Tongue (tissue), 2 donors: Measurements from ENCODE around the gene PRRT4. TPM values are rescaled to one million over a fixed set of nuclear protein-coding genes. Genes with fewer than 3 reads are reported as not detected.

Experiments used
- DNase-seq: peaks from one replicate; pipeline ENCODE4 v3.0.0-alpha.2; 2015
- total RNA-seq: library from RNA; depleted of rRNA; stranded (reverse); fragments of >200 nt; gene quantifications from one replicate; pipeline ENCODE4 v1.2.3, GENCODE V29; 2014

The PRRT4 gene
- total RNA-seq, 1 donor from 2014 or later: 7.6 TPM

DNA sequence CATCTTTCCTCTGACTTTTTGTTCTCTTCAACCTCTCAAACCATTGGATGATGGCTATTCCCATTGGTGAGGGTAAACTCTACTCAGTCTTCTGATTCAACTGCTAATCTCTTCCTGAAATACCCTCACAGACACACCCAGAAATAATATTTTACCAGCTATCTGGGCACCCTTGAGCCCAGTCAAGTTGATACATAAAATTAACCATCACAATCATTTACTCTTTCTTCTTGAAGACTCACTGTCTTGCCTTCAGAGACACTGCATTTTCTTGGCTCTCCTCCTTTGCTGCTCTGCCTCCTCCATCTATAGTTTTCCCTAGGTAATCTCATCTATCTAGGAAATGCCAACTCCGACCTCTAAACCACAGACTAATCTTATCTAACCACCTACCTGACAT lies 12.6 kb upstream of the PRRT4 start:
- no peak for DNase-seq

DNA sequence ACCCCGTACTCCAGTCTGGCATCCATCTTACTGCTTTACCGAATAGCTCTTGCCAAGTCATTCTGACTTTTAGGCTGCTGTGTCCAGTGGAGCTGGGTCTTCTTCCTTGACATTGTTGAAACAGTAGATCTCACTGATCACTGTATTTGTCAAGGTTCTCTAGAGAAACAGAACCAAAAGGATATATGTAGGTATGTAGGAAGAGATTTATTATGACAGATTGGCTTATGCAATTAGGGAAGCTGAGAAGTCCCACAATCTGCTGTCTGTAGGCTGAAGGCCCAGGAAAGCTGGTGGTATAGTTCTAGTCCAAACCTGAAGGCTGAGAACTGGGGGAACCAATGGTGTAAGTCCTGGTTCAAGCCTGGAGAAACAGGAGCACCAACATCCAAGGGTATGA lies 12.1 kb upstream of the PRRT4 start:
- DNase-seq: no peak

GRCh38 chr7:128370491-128370890 lies 9.0 kb upstream of the PRRT4 start:
- DNase-seq: no peak

DNA sequence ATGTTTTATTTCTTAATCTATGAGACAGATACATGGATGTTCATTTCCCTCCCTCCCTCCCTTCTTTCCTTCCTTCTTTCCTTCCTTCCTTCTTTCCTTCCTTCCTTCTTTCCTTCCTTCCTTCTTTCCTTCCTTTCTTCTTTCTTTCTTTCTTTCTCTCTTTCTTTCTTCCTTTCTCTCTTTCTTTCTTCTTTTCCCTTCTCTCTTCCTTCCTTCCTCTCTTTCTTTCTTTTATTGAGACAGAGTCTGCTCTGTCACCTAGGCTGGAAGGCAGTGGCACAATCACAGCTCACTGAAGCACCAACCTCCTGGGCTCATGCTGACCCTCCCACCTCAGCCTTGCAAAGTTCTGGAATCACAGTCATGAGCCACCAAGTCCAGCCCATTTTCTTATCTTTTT lies 5.5 kb upstream of the PRRT4 start:
- no peak for DNase-seq

GRCh38 chr7:128366300-128366699 lies 4.8 kb upstream of the PRRT4 start:
- DNase-seq: peak; percentile 55

GRCh38 chr7:128365432-128365831 lies 3.9 kb upstream of the PRRT4 start:
- no peak for DNase-seq

- DNase-seq: no peak
Measured at GRCh38 chr7:128364166-128364870, 2.8 kb upstream of the PRRT4 start.

GRCh38 chr7:128363261-128363721 lies 1.8 kb upstream of the PRRT4 start:
- no peak for DNase-seq

DNA sequence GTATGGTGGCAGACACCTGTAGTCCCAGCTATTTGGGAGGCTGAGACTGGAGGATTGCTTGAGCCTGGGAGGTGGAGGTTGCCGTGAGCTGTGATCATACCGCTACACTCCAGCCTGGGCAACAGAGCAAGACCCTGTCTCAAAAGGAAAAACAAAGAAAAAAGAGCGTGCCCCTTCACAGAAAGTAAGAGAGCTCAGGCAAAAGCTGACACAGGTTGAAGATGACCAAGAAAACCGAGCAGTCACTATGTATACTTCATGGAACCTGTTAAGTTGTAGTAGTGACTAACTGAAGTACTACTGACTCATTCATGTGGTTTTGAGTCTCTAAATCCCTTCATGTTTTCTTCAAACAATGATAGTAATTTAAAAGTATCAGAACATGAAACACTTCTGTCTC lies 1.2 kb upstream of the PRRT4 start:
- no peak for DNase-seq

DNA sequence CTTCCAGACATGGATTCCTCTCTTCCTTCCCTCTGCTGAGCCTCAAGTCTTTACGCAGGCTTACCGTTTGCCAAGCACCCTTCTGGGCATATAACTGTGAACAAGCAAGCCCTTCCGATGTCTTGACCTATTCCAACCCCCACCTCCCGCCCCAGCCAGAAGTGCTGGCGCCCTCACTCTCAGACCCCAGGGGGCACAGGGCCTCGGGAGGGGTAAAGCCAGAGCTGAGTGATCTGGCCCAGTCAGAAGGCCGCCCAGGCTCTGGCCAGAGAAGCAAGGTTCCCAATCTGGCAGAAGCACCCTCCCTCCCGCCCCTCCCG lies 1.2 kb downstream of the PRRT4 start:
- no peak for DNase-seq

- no peak for DNase-seq
Measured at GRCh38 chr7:128359939-128360338, 1.6 kb downstream of the PRRT4 start.

- no peak for DNase-seq
Measured at GRCh38 chr7:128359336-128359735, 2.2 kb downstream of the PRRT4 start.

- DNase-seq: no peak
Measured at GRCh38 chr7:128358233-128358632, 3.3 kb downstream of the PRRT4 start.

DNA sequence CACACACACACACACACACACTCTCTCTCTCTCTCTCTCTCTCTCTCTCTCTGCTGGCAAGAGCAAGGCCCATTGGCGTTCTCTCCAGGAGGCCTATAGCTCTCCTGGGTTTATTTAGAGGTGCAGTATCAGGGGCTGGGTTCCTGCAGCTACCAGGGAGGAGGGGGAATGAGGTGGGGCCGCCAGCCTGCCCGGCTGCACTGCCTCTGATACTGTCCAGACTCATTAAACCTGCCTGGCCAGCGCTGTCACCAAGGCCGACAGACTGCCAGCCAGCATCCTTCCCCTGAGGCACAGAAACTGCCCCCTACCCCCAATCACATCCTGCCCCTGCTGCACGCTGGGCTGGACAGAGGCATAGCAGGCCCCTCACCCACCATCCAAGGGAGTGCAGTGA lies 4.3 kb downstream of the PRRT4 start:
- no peak for DNase-seq

GRCh38 chr7:128356546-128357216 lies 4.8 kb downstream of the PRRT4 start:
- no peak for DNase-seq

- no peak for DNase-seq
Measured at GRCh38 chr7:128353610-128354009, 7.9 kb downstream of the PRRT4 start.

DNA sequence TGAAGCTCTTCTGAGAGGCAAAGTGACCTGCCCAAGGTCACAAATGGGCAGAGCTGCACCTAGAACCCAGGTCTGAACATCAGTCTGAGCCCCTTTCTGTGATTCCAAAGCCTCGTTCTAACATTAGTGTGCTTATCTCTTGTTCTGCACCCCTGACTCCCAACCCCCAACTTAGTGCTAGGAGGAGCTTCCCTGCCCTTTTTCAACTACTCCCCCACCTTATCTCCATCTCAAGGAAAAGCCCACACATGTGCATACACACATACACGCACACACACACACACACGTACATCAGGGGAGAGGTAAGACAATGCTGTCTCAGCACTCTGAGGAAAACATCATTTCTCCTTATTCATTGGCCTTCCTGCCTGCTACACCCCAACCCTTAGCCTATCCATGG lies 8.3 kb downstream of the PRRT4 start:
- DNase-seq: no peak

DNA sequence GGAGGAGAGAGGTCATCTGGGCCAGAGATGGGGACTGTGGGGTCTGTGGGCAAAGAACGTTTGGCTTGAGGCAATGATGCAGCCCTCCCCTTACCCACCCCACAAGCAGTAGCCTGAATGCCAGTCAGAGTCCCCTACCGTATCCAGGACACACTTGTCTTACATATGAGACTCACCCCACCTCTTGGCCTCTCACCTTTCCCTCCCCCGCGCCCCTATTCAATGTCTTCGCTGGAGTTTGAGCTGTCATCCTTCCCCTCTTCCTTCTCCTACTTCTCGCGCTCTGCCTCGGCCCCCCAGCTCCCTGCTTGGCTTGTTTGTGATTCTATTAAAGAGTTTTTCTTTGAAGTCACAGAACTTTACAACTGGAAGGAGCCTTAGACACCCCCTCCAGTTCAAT lies 8.9 kb downstream of the PRRT4 start:
- DNase-seq: no peak

DNA sequence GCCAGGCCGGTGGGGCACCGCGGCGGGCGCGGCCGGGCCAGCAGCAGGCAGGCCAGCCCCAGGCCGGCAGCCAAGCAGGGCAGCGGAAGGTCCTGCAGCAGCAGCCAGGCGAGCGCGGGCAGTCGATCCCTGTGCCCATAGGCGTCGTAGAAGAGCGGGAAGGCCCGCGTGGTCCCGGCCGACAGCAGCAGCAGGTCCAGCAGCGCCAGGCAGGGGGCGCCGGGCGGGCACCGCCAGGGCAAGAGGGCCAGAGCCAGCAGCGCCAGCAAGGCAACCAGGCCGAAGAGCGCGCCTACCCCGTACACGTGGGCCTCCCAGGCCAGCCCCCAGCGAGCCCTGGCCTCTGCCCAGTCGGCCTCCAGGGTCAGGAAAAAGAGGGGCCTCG lies 9.3 kb downstream of the PRRT4 start:
- peak; percentile 63 for DNase-seq

DNA sequence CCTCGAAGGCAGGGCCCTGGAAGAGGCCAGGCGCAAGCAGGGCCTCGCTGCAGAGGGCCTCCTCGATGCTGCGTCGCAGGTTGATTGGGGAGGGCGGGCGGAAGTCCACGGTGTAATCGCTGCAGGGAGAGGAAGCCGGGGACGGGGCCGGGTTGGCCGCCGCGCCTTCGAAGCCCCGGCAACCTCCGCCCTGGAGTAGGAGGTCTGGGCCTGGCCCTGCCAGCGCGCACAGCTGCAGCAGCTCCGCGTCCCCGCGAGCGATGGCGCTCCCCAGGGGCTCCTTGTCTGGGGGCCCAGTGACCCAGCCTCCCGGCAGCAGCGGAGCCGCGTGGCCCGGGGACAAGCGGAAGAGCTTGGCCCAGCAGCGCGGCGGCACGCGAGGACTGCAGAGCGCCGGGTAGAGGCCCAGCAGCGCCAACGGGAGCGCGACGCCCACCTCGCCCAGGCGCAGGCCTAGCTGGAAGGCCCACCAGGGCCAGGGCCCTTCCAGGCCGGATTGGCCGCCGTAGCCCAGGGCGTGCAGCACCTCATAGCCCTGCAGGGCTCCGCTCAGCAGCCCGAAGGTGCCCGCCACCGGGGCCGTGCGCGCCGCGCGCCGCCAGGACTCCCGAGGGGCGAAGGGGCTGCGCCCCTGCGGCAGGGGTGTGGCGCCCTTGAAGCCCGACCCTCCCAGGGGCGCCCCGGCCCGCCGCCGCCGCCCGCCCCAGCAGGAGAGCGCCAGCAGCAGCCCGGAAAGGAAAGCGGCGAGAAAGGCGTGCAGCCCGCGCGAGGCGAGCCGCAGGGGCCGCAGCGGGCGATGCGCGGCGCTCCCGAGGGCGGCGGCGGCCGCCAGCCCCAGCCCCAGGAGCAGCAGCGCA lies 10.0 kb downstream of the PRRT4 start:
- no peak for DNase-seq

- no peak for DNase-seq
Measured at GRCh38 chr7:128350708-128351295, 10.7 kb downstream of the PRRT4 start.

GRCh38 chr7:128349466-128349825 lies 12.0 kb downstream of the PRRT4 start:
- DNase-seq: peak; percentile 77

GRCh38 chr7:128347647-128348097 lies 13.8 kb downstream of the PRRT4 start:
- DNase-seq: peak; percentile 75
